Pancreas (tissue), 10 donors: ENCODE results near the gene SLC25A42. TPM values are rescaled to one million over a fixed set of nuclear protein-coding genes. Genes with fewer than 3 reads are reported as not detected.

Experiments used
- ATAC-seq, 4 donors: fragments of 200-7000 bp; cut with Tn5 transposase; one replicate each; pipeline versions ENCODE4 v1.8.0 to v1.9.1; 2020; ENCODE audit warnings: mild to moderate bottlenecking in 4 of 4, moderate library complexity in 4 of 4
- DNase-seq, 6 donors: peaks; one replicate each; pipeline ENCODE4 v3.0.0-alpha.2; 2020
- FAIRE-seq: peaks from 2 replicates; lab custom pipeline; 2012; peaks lifted over from hg19 to GRCh38; lab: Jason Lieb, UNC
- H3K27ac ChIP-seq, 4 donors: fragments of 200-600 bp; sonication (generic); 1 replicate in 3 of 4; 2 replicates in 1 of 4; pipeline versions ENCODE4 v1.5.0 to v1.8.0; 2020
- H3K27me3 ChIP-seq, 4 donors: fragments of 200-600 bp; one replicate each; pipeline ENCODE4 v1.8.0; 2021
- H3K36me3 ChIP-seq, 3 donors: fragments of 200-600 bp; sonication (generic) in 1 of 3; one replicate each; pipeline versions ENCODE4 v1.5.0 to v1.8.0; 2020 to 2021
- H3K4me1 ChIP-seq, 3 donors: fragments of 200-600 bp; one replicate each; pipeline ENCODE4 v1.8.0; 2021
- H3K4me3 ChIP-seq, 4 donors: fragments of 200-600 bp; sonication (generic) in 2 of 4; one replicate each; pipeline versions ENCODE4 v1.5.0 to v1.8.0; 2020 to 2021
- H3K9me3 ChIP-seq, 4 donors: fragments of 200-600 bp; one replicate each; pipeline ENCODE4 v1.8.0; 2021
- CTCF ChIP-seq, 4 donors: fragments of 200-600 bp; sonication (generic) in 3 of 4; IDR thresholded peaks; one replicate each; pipeline versions ENCODE4 v1.5.0 to v1.8.0; 2021; ENCODE audit warnings: antibody characterized with exemption in 4 of 4
- WGBS, 2 donors: extraction: QIAGEN DNeasy Blood & Tissue Kit; methylation state at CpG; one replicate each; pipeline ENCODE4 v1.1.7; 2013; 5-methylcytosine and 5-hydroxymethylcytosine counted together
- intact Hi-C, 3 donors: fragments of 100-400 bp; cut with DNase I; formaldehyde crosslinking; loops; one replicate each; pipeline versions ENCODE4 v1.11.1 to v1.14.2; 2022
- polyA plus RNA-seq, 2 donors: library from polyadenylated mRNA; stranded (reverse); fragments of 200-250 nt; gene quantifications; one replicate each; pipeline ENCODE4 v1.2.3, GENCODE V29; 2013
- total RNA-seq, 6 donors: library from RNA; stranded (reverse); fragmentation: NEBNext Ultra II Directional in 4 of 6; extraction: Animal tissue kit (Norgen Biotek cat#: 25700) in 4 of 6; gene quantifications; one replicate each; pipeline versions ENCODE4 v1.2.1 to v1.2.4, GENCODE V29; 2021 to 2023
- donor health status: healthy with polysubstance abuse.
- donor health status: DM: no; HTN: no; CAD: no; lungs with moderate emphysema.
- donor health status: DM: no; HTN: no; CAD: no.
- donor health status: control.
- donor health status: control.
- donor health status: Bipolar disorder and iron deficiency.
- donor health status: DM: yes; HTN: yes; CAD: no.
- donor health status: DM: no; HTN: no; CAD: no.
- donor health status: DM: no; HTN: no; CAD: no.
- donor health status: DM: yes; HTN: yes; CAD: no.

The SLC25A42 gene
- total and polyA plus RNA-seq, 8 donors, result 3.9 to 8.7 (median 6.6) TPM

- H3K27ac ChIP-seq, result no peak overlapping the region
- no peak for FAIRE-seq
- H3K4me1 ChIP-seq, result no peaks in the 10 kb centered on the region
- peak in 1 of 6 donors; percentile 13 for DNase-seq
- H3K27me3 ChIP-seq, result no peaks in the 10 kb centered on the region
- WGBS, 2 donors, result 51 to 52% methylated on average over 10 of the region's 10 CpGs
- intact Hi-C loops, result no loop called here
- peak in 3 of 4 donors; percentile 80 to 84 (median 84) for ATAC-seq
- no peak for TF ChIP-seq CTCF (IDR thresholded peaks at IDR 0.05)
- H3K9me3 ChIP-seq, result no peaks in the 10 kb centered on the region
- H3K4me3 ChIP-seq, result no peak overlapping the region
- H3K36me3 ChIP-seq, result peaks cover 0 to 22% (median 10%) of the 10 kb centered on the region in 3 donors
Measured at GRCh38 chr19:19026299-19026971, 37.4 kb upstream of the SLC25A42 start.

DNA sequence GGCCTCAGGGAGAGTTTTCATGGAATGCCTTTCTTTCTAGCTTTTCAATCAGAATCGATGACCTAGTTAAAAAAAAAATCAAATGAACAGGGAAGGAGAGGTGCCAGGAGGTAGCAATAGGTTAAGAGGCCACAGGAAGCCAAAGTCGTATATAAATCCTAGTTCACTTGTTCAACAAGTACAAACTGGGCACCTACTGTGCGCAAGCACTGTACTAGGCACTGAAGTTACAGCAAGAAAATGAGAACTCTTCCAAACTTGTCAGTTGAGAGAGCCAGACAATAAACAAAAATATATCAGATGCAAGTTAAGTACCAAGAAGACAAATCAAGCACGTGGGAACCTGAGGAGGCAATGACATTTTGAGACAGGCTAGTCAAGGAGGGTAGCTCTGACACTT lies 36.6 kb upstream of the SLC25A42 start:
- DNase-seq, result no peak
- Histone ChIP-seq H3K27ac (no peak overlapping the region), H3K9me3 (no peaks in the 10 kb centered on the region), H3K27me3 (no peaks in the 10 kb centered on the region), H3K36me3 (peaks cover 0 to 22% (median 10%) of the 10 kb centered on the region in 3 donors), H3K4me3 (no peak overlapping the region), H3K4me1 (no peaks in the 10 kb centered on the region)
- WGBS, 2 donors, result 87 to 95% methylated on average over 4 of the region's 4 CpGs
- no peak for TF ChIP-seq CTCF (IDR thresholded peaks at IDR 0.05)
- ATAC-seq, result no peak
- FAIRE-seq, result no peak
- intact Hi-C loops, result no loop called here

DNA sequence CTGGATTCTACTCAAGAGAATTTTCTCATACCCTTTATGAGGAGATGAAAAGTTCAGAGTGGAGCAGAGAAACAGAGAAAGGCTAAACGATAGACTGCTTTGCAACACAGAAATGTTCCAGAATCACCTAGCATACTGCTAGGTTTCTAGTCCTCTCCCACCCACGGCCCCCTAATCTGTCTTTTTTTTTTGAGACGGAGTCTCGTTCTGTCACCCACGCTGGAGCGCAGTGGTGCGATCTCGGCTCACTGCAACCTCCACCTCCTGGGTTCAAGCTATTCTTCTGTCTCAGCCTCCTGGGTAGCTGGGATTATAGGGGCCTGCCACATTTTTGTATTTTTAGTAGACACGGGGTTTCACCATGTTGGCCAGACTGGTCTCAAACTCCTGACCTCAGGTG lies 35.3 kb upstream of the SLC25A42 start:
- TF ChIP-seq CTCF (IDR thresholded peaks at IDR 0.05), result no peak
- DNase-seq (no peak), FAIRE-seq (no peak), ATAC-seq (no peak)
- Histone ChIP-seq H3K4me1 (no peaks in the 10 kb centered on the region), H3K9me3 (no peaks in the 10 kb centered on the region), H3K27ac (no peak overlapping the region), H3K36me3 (peaks cover 0 to 12% (median 10%) of the 10 kb centered on the region in 3 donors), H3K4me3 (no peak overlapping the region), H3K27me3 (no peaks in the 10 kb centered on the region)
- intact Hi-C loops, result no loop called here
- 88 to 92% methylated on average over 9 of the region's 9 CpGs for WGBS, 2 donors

DNA sequence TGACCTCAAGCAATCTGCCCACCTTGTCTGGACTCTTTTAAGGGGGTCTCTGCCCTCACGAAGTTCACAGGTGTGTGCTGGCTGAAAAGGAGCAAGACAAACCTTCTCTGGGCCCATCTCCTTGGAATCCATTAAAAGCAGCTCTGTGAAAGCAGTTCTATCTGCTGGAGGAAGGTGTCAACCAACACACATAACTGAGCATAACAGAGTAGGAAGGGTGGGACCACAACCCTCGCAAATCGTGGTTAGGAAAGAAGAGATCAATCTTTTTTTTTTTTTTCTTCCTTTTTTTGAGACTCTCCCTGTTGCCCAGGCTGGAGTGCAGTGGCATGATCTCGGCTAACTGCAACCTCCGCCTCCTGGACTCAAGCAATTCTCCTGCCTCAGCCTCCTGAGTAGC lies 31.9 kb upstream of the SLC25A42 start:
- FAIRE-seq (no peak), ATAC-seq (no peak)
- no peaks in the 10 kb centered on the region for H3K27me3 ChIP-seq

More for the DNA sequence above, 31.9 kb upstream of the SLC25A42 start:
- Histone ChIP-seq H3K36me3 (peaks cover 0 to 2% (median 0%) of the 10 kb centered on the region in 3 donors), H3K4me3 (no peak overlapping the region), H3K9me3 (no peaks in the 10 kb centered on the region), H3K4me1 (peaks cover 0 to 6% (median 6%) of the 10 kb centered on the region in 3 donors), H3K27ac (no peak overlapping the region)
- DNase-seq, result no peak
- WGBS, 2 donors, result 75 to 82% methylated on average over 5 of the region's 5 CpGs
- no peak for TF ChIP-seq CTCF (IDR thresholded peaks at IDR 0.05)
- intact Hi-C loops, result no loop called here
